Activated CD4-positive, alpha-beta memory T cell treated with anti-CD3 and anti-CD28 coated beads for 36 hours (primary cell): ENCODE measurements around the gene IRGQ. TPM values are rescaled to one million over a fixed set of nuclear protein-coding genes. Genes with fewer than 3 reads are reported as not detected.

Source experiments
- total RNA-seq, 2 experiments: library from RNA; stranded (reverse); gene quantifications; one replicate each; pipeline ENCODE4 v1.2.3, GENCODE V29; 2021

The IRGQ gene
- total RNA-seq, 2 experiments from 2014 or later, result 18.3 to 19.9 TPM

Other genes with a start within 250 kb of the IRGQ start
- gene CD177, start 242.4 kb downstream of the IRGQ start, total RNA-seq, result not detected
- gene TEX101, start 181.2 kb downstream of the IRGQ start, total RNA-seq, result not detected
- gene LYPD3, start 130.5 kb downstream of the IRGQ start, total RNA-seq, result 1 to 10 TPM; 2.3 TPM
- 10 to 100 TPM; 13.5 to 15.2 TPM for gene PHLDB3, start 91.4 kb downstream of the IRGQ start, total RNA-seq
- gene ETHE1, start 68.9 kb downstream of the IRGQ start, total RNA-seq, result 100 to 1,000 TPM; 104 to 112 TPM
- gene ZNF575, start 62.9 kb downstream of the IRGQ start, total RNA-seq, result 1 to 10 TPM; 3.1 to 3.7 TPM
- 10 to 100 TPM; 42.5 to 43.0 TPM for gene XRCC1, start 20.6 kb downstream of the IRGQ start, total RNA-seq
- gene PINLYP, start 20.3 kb downstream of the IRGQ start, total RNA-seq, result 1 to 10 TPM; 2.2 to 3.7 TPM
- 10 to 100 TPM; 12.6 to 14.1 TPM for gene ZNF576, start 461 bp upstream of the IRGQ start, total RNA-seq
- gene SRRM5, start 16.0 kb upstream of the IRGQ start, total RNA-seq, result under 1 TPM; 0.39 to 0.59 TPM
- gene ZNF428, start 23.5 kb upstream of the IRGQ start, total RNA-seq, result 10 to 100 TPM; 11.7 to 12.5 TPM
- under 1 TPM; 0.39 to 0.57 TPM for gene CADM4, start 43.7 kb upstream of the IRGQ start, total RNA-seq
- 10 to 100 TPM; 14.4 to 15.1 TPM for gene PLAUR, start 74.0 kb upstream of the IRGQ start, total RNA-seq
- gene IRGC, start 119.9 kb upstream of the IRGQ start, total RNA-seq, result not detected
- gene SMG9, start 158.8 kb upstream of the IRGQ start, total RNA-seq, result 10 to 100 TPM; 58.2 to 58.3 TPM
- 100 to 1,000 TPM; 120 to 130 TPM for gene KCNN4, start 184.8 kb upstream of the IRGQ start, total RNA-seq
- gene LYPD5, start 206.3 kb upstream of the IRGQ start, total RNA-seq, result 1 to 10 TPM in 1 of 2 experiments, under 1 TPM in 1; 0.62 to 1.2 TPM
- 1 to 10 TPM; 5.2 to 8.1 TPM for gene ZNF283, start 231.2 kb upstream of the IRGQ start, total RNA-seq